Esophagus muscularis mucosa (tissue), 4 donors: ENCODE results near the gene HSPB2.
A peak's percentile ranks its signal among the peaks of the same experiment; 100 is the strongest.

Source experiments
- EP300 ChIP-seq: sonication (generic); formaldehyde crosslinking; IDR thresholded peaks from one replicate; pipeline ENCODE4 v1.6.1; 2017; ENCODE audit warnings: antibody characterized with exemption
- POLR2A ChIP-seq: fragments of 450-650 bp; IDR thresholded peaks from one replicate; pipeline ENCODE4 v1.6.1; 2017; ENCODE audit warnings: antibody characterized with exemption, moderate library complexity, mild to moderate bottlenecking, low read depth
- POLR2AphosphoS5 ChIP-seq, 2 donors: sonication (generic); formaldehyde crosslinking; IDR thresholded peaks; one replicate each; pipeline ENCODE4 v1.6.1; 2017; ENCODE audit warnings: antibody characterized with exemption in 2 of 2
- TF ChIP-seq, protein P1 (sequence below), 3 experiments: fragments of 200-600 bp in 2 of 3; fragments of 450-650 bp in 1 of 3; sonication (generic) in 2 of 3; IDR thresholded peaks; one replicate each; pipeline ENCODE4 v1.5.1; 2017 to 2019; ENCODE audit warnings: antibody characterized with exemption in 3 of 3, mild to moderate bottlenecking in 2 of 3, moderate library complexity in 1 of 3

DNA sequence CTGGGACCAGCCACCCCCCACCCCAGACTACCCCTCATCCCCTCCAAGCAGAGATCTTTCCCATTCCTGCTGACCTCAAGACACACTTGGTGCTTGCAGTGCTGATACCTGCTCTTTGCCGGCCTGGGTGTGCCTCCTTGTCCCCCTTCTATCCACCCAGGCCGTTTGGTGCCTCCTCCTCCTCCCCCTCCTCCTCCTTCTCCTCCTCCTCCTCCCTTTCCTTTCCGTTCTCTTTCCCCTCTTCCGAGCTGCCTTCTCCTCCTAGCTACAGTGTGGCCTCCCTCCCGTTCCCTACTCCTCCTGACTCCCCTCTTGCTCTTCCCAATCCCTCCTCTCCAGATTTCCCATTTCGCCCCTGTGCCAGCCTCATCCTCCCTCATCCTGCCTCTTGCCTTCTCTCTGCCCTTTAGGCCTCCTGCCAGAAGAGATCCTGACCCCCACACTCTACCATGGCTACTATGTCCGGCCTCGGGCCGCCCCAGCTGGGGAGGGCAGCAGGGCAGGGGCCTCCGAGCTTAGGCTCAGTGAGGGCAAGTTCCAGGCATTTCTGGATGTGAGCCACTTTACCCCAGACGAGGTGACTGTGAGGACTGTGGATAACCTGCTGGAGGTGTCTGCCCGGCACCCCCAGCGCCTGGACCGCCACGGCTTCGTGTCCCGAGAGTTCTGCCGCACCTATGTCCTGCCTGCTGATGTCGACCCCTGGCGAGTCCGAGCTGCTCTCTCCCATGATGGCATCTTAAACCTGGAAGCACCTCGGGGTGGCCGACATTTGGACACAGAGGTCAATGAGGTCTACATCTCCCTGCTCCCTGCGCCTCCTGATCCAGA lies 712 bp downstream of the HSPB2 start:
- TF ChIP-seq, protein P1, sequence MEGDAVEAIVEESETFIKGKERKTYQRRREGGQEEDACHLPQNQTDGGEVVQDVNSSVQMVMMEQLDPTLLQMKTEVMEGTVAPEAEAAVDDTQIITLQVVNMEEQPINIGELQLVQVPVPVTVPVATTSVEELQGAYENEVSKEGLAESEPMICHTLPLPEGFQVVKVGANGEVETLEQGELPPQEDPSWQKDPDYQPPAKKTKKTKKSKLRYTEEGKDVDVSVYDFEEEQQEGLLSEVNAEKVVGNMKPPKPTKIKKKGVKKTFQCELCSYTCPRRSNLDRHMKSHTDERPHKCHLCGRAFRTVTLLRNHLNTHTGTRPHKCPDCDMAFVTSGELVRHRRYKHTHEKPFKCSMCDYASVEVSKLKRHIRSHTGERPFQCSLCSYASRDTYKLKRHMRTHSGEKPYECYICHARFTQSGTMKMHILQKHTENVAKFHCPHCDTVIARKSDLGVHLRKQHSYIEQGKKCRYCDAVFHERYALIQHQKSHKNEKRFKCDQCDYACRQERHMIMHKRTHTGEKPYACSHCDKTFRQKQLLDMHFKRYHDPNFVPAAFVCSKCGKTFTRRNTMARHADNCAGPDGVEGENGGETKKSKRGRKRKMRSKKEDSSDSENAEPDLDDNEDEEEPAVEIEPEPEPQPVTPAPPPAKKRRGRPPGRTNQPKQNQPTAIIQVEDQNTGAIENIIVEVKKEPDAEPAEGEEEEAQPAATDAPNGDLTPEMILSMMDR (IDR thresholded peaks at IDR 0.05) = no peak
- TF ChIP-seq POLR2AphosphoS5 (IDR thresholded peaks at IDR 0.05) (peak in 1 of 2 donors; percentile 59), EP300 (no peak), POLR2A (no peak)
